ENCODE results near the gene FAN1.

FAN1 gene

DNA sequence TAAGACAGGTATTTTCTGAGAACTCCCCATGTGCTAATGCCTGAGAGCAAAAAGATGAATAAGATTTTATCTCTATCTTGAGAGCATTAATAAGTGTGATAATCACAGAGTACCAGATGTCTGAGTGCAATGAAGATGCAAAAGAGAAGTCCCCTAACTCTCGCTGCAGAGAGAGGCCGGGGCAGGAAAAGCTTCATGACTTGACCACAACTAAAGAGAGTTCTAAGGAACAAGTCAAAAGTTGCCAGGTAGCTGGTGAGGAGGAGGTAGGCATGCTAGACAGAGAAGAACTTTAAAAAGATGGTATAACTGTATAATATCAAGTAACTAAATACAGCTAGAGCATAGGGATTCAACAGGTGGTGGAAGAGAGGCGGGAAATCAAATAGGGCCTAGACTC, 58.9 kb downstream of the FAN1 start:
- DNase-seq, result no peak

GRCh38 chr15:30963681-30964080, 60.0 kb downstream of the FAN1 start:
- DNase-seq, result no peak

DNA sequence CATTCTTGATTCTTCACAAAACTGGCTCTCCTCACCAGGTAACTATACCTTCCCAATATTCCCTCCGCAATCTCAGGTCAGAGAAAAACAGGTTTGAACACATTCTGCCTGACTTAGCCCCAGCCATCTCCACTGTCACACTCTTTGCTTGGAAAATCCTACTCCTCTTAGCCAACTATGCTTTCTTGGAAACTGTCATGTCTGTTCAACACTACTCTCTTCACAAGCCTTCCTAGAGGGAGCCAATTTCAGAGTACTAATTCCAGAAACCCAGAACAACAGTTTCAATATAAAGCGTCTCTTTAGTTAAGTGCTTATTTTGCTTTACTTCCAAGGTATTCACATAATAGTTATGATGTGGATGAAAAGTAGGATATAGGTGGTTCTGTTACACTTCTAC, 66.0 kb downstream of the FAN1 start:
- DNase-seq, result no peak

- DNase-seq, result no peak
These were observed 69.7 kb downstream of the FAN1 start for GRCh38 chr15:30973379-30973778.

- DNase-seq, result no peak
These were observed 70.4 kb downstream of the FAN1 start for GRCh38 chr15:30974112-30974511.

DNA sequence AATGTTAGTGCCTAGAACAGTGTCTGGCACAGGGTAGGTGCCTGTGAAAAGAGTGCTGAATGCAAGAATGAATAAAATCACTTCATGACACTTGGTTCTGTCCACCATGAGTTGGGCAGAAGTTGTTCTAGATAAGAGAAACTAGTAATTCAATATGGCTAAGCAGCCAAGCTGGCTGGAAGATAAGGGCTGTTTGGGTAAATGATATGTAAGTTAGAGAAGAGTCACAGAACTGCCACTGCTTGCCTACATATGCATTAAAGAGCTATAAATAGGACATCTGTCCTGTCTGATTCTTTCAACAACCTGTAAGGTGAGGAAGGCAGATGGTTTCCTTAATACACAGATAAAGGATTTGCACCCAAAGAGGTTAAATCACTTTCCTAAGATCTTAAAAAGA, 74.6 kb downstream of the FAN1 start:
- DNase-seq, result no peak

DNA sequence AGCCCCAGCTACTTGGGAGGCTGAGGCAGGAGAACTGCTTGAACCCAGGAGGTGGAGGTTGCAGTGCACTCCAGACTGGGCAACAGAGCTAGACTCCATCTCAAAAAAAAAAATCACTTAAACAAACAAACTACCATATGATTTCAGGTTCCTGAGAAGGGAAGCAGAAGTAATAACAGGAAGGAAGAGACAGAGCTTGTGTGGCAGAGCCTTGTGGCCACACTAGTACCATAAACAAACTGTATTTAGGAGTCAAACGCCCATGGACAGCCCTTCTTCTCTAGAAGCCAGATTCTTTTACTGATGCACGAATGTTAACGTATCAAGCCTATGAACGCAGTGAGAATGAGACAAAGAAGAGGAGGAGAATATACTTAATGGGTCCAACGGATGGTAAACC, 75.7 kb downstream of the FAN1 start:
- DNase-seq, result no peak

DNA sequence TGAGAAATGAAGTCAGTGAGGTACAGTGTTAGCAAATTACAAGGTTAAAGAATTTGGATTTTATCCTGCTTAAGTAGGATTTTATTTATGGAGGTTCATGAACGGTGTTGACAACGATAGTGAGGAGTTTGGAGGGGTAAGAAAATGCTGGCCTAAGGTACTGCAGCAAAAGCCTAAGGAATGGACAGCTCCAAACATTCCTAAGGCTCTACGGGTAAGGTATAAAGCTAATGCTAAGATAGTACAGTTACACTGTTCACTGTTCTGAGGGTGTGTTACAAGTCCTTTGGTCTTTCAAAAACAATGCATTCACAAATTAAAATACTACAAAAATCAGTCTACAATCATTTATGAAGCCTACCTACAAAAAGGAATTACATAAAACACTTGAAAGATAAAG, 80.4 kb downstream of the FAN1 start:
- no peak for DNase-seq

DNA sequence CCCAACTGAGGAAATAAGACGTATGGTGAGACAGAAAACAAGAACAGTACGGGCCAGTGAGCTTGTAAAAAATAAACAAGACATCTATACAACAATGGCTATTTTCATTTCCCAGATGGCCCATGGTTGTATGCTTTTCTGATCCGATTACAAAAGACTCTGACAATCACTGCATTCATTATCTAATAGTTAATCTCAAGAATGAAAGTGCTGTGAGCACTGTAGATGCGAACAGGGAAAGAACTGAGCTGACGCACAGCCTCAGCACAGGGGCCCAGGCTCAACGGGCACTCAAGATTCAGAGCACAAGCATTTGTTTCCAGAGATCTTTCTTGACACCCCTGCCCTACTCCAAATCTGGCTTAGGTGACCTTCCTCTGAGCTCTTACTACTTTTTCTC, 80.8 kb downstream of the FAN1 start:
- peak in 1 of 2 experiments; percentile 14 for DNase-seq

GRCh38 chr15:30985081-30985531, 81.4 kb downstream of the FAN1 start:
- no peak for DNase-seq

GRCh38 chr15:30990036-30990435, 86.3 kb downstream of the FAN1 start:
- no peak for DNase-seq

GRCh38 chr15:30990446-30991254, 86.9 kb downstream of the FAN1 start:
- DNase-seq, result no peak

GRCh38 chr15:30991255-30992235, 87.8 kb downstream of the FAN1 start, which contains the start of gene MTMR10:
TSS of gene MTMR10 (minus strand) at chr15:30991628. CDS start at chr15:30991506, 122 bp downstream.
- DNase-seq, result peak; percentile 62 to 79

DNA sequence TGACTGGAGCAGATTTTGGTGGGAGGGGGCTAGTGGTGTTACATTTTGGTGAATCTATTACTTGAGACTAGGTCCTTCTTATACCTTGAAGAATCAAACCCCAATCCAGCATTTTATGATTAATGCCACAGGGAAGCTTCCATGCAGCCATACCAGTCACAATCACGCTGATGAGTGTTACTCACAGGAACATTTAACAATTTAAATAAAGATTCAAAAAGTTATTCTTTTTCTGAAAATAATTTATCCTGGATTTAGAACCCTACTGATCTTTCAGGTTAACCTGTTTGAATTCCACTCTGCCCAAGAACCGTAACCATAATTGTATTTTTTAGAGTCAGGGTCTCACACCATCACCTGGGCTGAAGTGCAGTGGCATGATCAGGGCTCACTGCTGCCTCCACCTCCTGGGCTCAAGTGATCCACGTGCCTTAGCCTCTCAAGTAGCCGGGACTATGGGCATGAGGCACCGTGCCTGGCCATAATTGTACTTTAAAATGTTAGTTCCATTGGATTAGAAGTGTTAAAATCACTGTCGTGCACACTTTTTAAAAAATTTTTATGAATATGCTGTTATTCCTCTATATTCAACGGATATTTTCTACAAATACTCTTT, 88.6 kb downstream of the FAN1 start:
- DNase-seq, result no peak
